DOHH2 (cell line): ENCODE results near the gene OR2A12.

Source experiments
- H3F3A ChIP-seq: fragments of 200-600 bp; sonication (generic), shearing (Covaris generic); 2 replicates; pipeline ENCODE4 v1.6.0; 2016; ENCODE audit warnings: antibody characterized with exemption, mild to moderate bottlenecking; ENCODE audit not compliant: control insufficient read depth, insufficient read depth
- H3K27ac ChIP-seq: fragments of 200-600 bp; sonication (generic); 2 replicates; pipeline ENCODE4 v1.5.1; 2014; ENCODE audit warnings: low read depth, mild to moderate bottlenecking, low read length, moderate library complexity
- H3K27me3 ChIP-seq: fragments of 200-600 bp; sonication (generic); 2 replicates; pipeline ENCODE4 v1.6.1; 2014; ENCODE audit warnings: mild to moderate bottlenecking, low read length, mixed read lengths; ENCODE audit not compliant: control insufficient read depth
- H3K36me3 ChIP-seq: fragments of 200-600 bp; sonication (generic); 2 replicates; pipeline ENCODE4 v1.6.1; 2014; ENCODE audit warnings: mild to moderate bottlenecking, low read length, moderate library complexity, mixed read lengths; ENCODE audit not compliant: control insufficient read depth
- H3K4me1 ChIP-seq: fragments of 200-600 bp; sonication (generic); 2 replicates; pipeline ENCODE4 v1.6.1; 2014; ENCODE audit warnings: mild to moderate bottlenecking, low read length, mixed read lengths; ENCODE audit not compliant: control insufficient read depth
- H3K4me2 ChIP-seq: fragments of 200-600 bp; sonication (generic); 2 replicates; pipeline ENCODE4 v1.6.0; 2014; ENCODE audit warnings: mild to moderate bottlenecking, low read length, moderate library complexity
- H3K4me3 ChIP-seq: fragments of 200-600 bp; sonication (generic); 2 replicates; pipeline ENCODE4 v1.5.1; 2014; ENCODE audit warnings: mild to moderate bottlenecking, low read length, mixed read lengths
- H3K79me2 ChIP-seq: fragments of 200-600 bp; sonication (generic); 2 replicates; pipeline ENCODE4 v1.6.1; 2014; ENCODE audit warnings: mild to moderate bottlenecking, low read length, mixed read lengths; ENCODE audit not compliant: control insufficient read depth
- H3K9me2 ChIP-seq: fragments of 200-600 bp; sonication (generic); replicated peaks from 2 replicates; pipeline ENCODE4 v1.6.1; 2014; ENCODE audit warnings: mild to moderate bottlenecking, low read length, mixed read lengths; ENCODE audit not compliant: control insufficient read depth
- H3K9me3 ChIP-seq: fragments of 200-600 bp; sonication (generic); 2 replicates; pipeline ENCODE4 v1.6.1; 2014; ENCODE audit warnings: antibody characterized with exemption, low read length, mixed read lengths; ENCODE audit not compliant: control insufficient read depth, insufficient read depth
- H4K20me1 ChIP-seq: fragments of 200-600 bp; sonication (generic); 2 replicates; pipeline ENCODE4 v1.6.0; 2014; ENCODE audit warnings: low read depth, mild to moderate bottlenecking, antibody characterized with exemption, low read length, moderate library complexity; ENCODE audit not compliant: control insufficient read depth, insufficient read depth
- CTCF ChIP-seq: fragments of 200-600 bp; sonication (generic); IDR thresholded peaks from one replicate; pipeline ENCODE4 v1.5.1; 2014; ENCODE audit warnings: antibody characterized with exemption, mild to moderate bottlenecking, low read depth, low read length; ENCODE audit not compliant: poor library complexity, severe bottlenecking
- EZH2phosphoT487 ChIP-seq: fragments of 200-600 bp; sonication (generic); IDR thresholded peaks from 2 replicates; pipeline ENCODE4 v1.6.1; 2017; ENCODE audit warnings: borderline replicate concordance, mild to moderate bottlenecking, antibody characterized with exemption, low read length, moderate library complexity, mixed read lengths

Gene OR2A12

DNA sequence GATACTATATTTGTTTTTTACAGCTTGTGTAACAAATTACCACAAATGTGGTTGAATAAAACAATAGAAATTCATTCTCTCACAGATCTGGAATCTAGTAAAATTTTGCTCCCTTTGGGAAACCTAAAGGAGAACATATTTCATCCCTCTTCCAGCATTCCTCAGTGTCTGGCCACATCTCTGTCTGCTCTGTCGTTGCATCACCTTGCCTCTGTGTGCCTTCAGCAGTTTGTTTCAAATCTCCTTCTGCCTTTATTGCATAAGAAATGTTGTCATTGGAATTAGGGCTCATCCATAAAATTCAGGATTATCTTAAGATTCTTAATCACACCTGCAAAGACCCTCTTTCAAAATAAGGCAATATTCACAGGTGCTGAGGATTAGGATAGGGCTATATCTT is 51.4 kb downstream of the OR2A12 start:
- H3K9me3 ChIP-seq = no peaks in the 10 kb centered on the region
- no peaks in the 10 kb centered on the region for H3K79me2 ChIP-seq
- H3K4me2 ChIP-seq = no peak overlapping the region
- H3K27me3 ChIP-seq = no peaks in the 10 kb centered on the region
- H3K4me3 ChIP-seq = no peak overlapping the region
- H3K36me3 ChIP-seq = no peaks in the 10 kb centered on the region
- no peaks in the 10 kb centered on the region for H3K4me1 ChIP-seq
- no peaks in the 10 kb centered on the region for H4K20me1 ChIP-seq
- H3K27ac ChIP-seq = no peak overlapping the region
- no peak for TF ChIP-seq CTCF
- no peak for TF ChIP-seq EZH2phosphoT487
- no peaks in the 10 kb centered on the region for H3K9me2 ChIP-seq
- H3F3A ChIP-seq = no peaks in the 10 kb centered on the region

DNA sequence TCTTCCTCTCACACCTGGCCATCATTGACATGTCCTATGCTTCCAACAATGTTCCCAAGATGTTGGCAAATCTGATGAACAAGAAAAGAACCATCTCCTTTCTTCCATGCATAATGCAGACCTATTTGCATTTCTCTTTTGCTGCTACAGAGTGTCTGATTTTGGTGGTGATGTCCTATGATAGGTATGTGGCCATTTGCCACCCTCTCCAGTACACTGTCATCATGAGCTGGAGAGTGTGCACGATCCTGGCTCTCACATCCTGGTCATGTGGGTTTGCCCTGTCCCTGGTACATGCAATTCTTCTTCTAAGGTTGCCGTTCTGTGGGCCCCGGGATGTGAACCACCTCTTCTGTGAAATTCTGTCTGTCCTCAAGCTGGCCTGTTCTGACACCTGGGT is 56.1 kb downstream of the OR2A12 start:
- no peaks in the 10 kb centered on the region for H3K36me3 ChIP-seq
- H3K4me1 ChIP-seq = no peaks in the 10 kb centered on the region
- no peaks in the 10 kb centered on the region for H3K9me3 ChIP-seq
- no peak overlapping the region for H3K4me3 ChIP-seq
- no peaks in the 10 kb centered on the region for H3K79me2 ChIP-seq
- no peaks in the 10 kb centered on the region for H3F3A ChIP-seq
- H3K27ac ChIP-seq = no peak overlapping the region
- H3K4me2 ChIP-seq = no peak overlapping the region
- no peaks in the 10 kb centered on the region for H4K20me1 ChIP-seq
- no peak for TF ChIP-seq EZH2phosphoT487
- H3K9me2 ChIP-seq = no peaks in the 10 kb centered on the region
- no peaks in the 10 kb centered on the region for H3K27me3 ChIP-seq

DNA sequence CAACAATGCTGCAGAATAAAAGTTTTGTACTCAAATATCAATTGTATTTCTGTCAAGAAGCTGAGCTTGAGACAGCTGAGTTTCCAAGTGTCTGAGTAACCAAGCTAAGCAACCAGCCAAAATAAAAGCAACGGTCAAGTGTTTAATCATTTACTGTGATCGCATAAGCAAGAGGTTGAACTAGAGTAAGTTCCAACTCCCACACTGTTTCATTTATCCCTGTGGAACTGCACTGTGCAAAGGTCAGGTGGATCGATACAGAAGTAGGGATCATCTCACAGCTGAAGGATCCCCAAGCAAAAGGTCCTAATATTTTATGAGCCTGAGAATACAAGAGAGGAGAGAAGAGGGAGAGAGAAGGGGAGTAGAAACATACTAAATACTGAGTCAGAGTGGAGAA is 58.3 kb downstream of the OR2A12 start:
- H3K4me1 ChIP-seq = no peaks in the 10 kb centered on the region
- H4K20me1 ChIP-seq = no peaks in the 10 kb centered on the region
- H3K4me2 ChIP-seq = no peak overlapping the region
- H3F3A ChIP-seq = no peaks in the 10 kb centered on the region
- H3K79me2 ChIP-seq = no peaks in the 10 kb centered on the region
- H3K36me3 ChIP-seq = no peaks in the 10 kb centered on the region
- peaks cover 7% of the 10 kb centered on the region; the same call in 1 of the 2 replicates for H3K9me3 ChIP-seq
- TF ChIP-seq CTCF (no peak), EZH2phosphoT487 (no peak)
- H3K9me2 ChIP-seq = no peaks in the 10 kb centered on the region
- H3K27ac ChIP-seq = no peak overlapping the region
- H3K4me3 ChIP-seq = no peak overlapping the region
- H3K27me3 ChIP-seq = no peaks in the 10 kb centered on the region

DNA sequence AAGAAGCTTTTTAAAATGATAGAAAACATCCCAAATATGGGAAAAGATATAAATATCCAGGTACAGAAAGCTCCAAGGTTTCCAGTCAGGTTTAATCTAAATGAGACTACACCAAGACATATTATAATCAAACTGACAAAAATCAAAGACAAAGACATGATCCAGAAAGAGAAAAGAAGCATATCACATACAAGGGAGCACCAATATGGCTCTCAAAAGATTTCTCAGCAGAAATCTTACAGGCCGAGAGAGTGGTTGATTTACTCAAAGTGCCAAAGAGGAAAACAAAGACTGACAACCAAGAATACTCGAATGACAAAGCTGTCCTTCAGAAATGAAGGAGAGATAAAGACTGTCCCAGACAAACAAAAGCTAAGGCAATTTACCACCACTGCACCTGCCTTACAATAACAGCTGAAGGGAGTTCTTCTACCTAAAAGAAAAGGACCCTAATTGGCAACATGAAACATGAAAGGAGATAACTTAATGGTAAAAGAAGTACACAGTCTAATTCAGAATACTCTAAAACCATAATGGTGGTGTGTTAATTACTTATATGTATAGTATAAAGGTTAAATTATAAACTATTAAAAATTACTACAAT is 62.2 kb downstream of the OR2A12 start:
- Histone ChIP-seq H3K27ac (no peak overlapping the region), H3K4me2 (no peak overlapping the region), H3K9me2 (no peaks in the 10 kb centered on the region), H3F3A (no peaks in the 10 kb centered on the region), H3K4me1 (no peaks in the 10 kb centered on the region), H3K9me3 (peaks cover 7% of the 10 kb centered on the region; the same call in 1 of the 2 replicates), H4K20me1 (no peaks in the 10 kb centered on the region), H3K4me3 (no peak overlapping the region), H3K27me3 (no peaks in the 10 kb centered on the region), H3K79me2 (no peaks in the 10 kb centered on the region), H3K36me3 (no peaks in the 10 kb centered on the region)
- TF ChIP-seq EZH2phosphoT487 (no peak), CTCF (no peak)
